GM12874 (cell line): ENCODE data around the gene GPC6.

Source experiments
- CTCF ChIP-seq: IDR thresholded peaks from 2 replicates; pipeline ENCODE4 v1.5.1; 2011; ENCODE audit warnings: low read depth, mild to moderate bottlenecking, control low read depth, low read length, moderate library complexity; ENCODE audit not compliant: insufficient read depth

GPC6 gene

GRCh38 chr13:94400874-94401273, 1174.3 kb downstream of the GPC6 start:
- TF ChIP-seq CTCF: no peak

- TF ChIP-seq CTCF: no peak
These were observed 1181.9 kb downstream of the GPC6 start for GRCh38 chr13:94408314-94409036.

GRCh38 chr13:94411747-94412146, 1185.1 kb downstream of the GPC6 start:
- TF ChIP-seq CTCF: no peak

- TF ChIP-seq CTCF: no peak
These were observed 1186.4 kb downstream of the GPC6 start for GRCh38 chr13:94412870-94413597.

GRCh38 chr13:94413598-94413944, 1187.0 kb downstream of the GPC6 start:
- TF ChIP-seq CTCF: no peak

GRCh38 chr13:94414141-94414540, 1187.5 kb downstream of the GPC6 start:
- no peak for TF ChIP-seq CTCF

- TF ChIP-seq CTCF: no peak
These were observed 1188.1 kb downstream of the GPC6 start for GRCh38 chr13:94414708-94415107.
